ENCODE results near the gene SOX5.
"Not testable (repeated sequence)": the region's sequence is repeated elsewhere in the genome, so short reads cannot be mapped to it uniquely, and the experiment has no call there.

Gene SOX5

GRCh38 chr12:23851602-23852001 lies 97.9 kb downstream of the SOX5 start:
- TF ChIP-seq CTCF (IDR thresholded peaks at IDR 0.05; ENCODE audit: extremely low read depth, missing control alignments) = no peak
- no peak for DNase-seq (ENCODE audit: low spot score)

GRCh38 chr12:23847857-23848256 lies 101.6 kb downstream of the SOX5 start:
- TF ChIP-seq CTCF (IDR thresholded peaks at IDR 0.05; ENCODE audit: extremely low read depth, missing control alignments) = no peak
- no peak for DNase-seq (ENCODE audit: low spot score)

GRCh38 chr12:23843958-23844357 lies 105.5 kb downstream of the SOX5 start:
- no peak for DNase-seq (ENCODE audit: low spot score)
- TF ChIP-seq CTCF (IDR thresholded peaks at IDR 0.05; ENCODE audit: extremely low read depth, missing control alignments) = no peak

- no peak for DNase-seq (ENCODE audit: low spot score)
- no peak for TF ChIP-seq CTCF (IDR thresholded peaks at IDR 0.05; ENCODE audit: extremely low read depth, missing control alignments)
These were observed 115.4 kb downstream of the SOX5 start for GRCh38 chr12:23834076-23834475.

GRCh38 chr12:23831739-23832138 lies 117.7 kb downstream of the SOX5 start:
- TF ChIP-seq CTCF (IDR thresholded peaks at IDR 0.05; ENCODE audit: extremely low read depth, missing control alignments) = no peak

GRCh38 chr12:23830210-23830609 lies 119.3 kb downstream of the SOX5 start:
- TF ChIP-seq CTCF (IDR thresholded peaks at IDR 0.05; ENCODE audit: extremely low read depth, missing control alignments) = no peak
- DNase-seq (ENCODE audit: low spot score) = no peak

More at GRCh38 chr12:23831739-23832138, 117.7 kb downstream of the SOX5 start:
- no peak for DNase-seq (ENCODE audit: low spot score)

GRCh38 chr12:23827353-23827752 lies 122.1 kb downstream of the SOX5 start:
- DNase-seq (ENCODE audit: low spot score) = no peak
- no peak for TF ChIP-seq CTCF (IDR thresholded peaks at IDR 0.05; ENCODE audit: extremely low read depth, missing control alignments)

- DNase-seq (ENCODE audit: low spot score) = not testable (repeated sequence)
These were observed 124.3 kb downstream of the SOX5 start for GRCh38 chr12:23825124-23825523.

Data from GM20000 (cell line).